Activated CD4-positive, alpha-beta T cell treated with anti-CD3 and anti-CD28 coated beads for 36 hours (primary cell): Measurements from ENCODE around the gene MMP23B. TPM values are rescaled to one million over a fixed set of nuclear protein-coding genes. Genes with fewer than 3 reads are reported as not detected.
A peak's percentile ranks its signal among the peaks of the same experiment; 100 is the strongest.
"Not testable (repeated sequence)": the region's sequence is repeated elsewhere in the genome, so short reads cannot be mapped to it uniquely, and the experiment has no call there.

Source experiments
- ATAC-seq: fragments of 200-7000 bp; cut with Tn5 transposase; one replicate; pipeline ENCODE4 v1.10.0; 2021; ENCODE audit warnings: mild to moderate bottlenecking, moderate library complexity
- CTCF ChIA-PET: fragments of 350-600 bp; sonication (Branson Sonifier 250); formaldehyde crosslinking; loops from one replicate; lab custom pipeline; 2021; ENCODE audit warnings: antibody characterized with exemption; lab: Charles Lee
- POLR2A ChIA-PET: fragments of 350-600 bp; sonication (Branson Sonifier 250); formaldehyde crosslinking; loops from one replicate; lab custom pipeline; 2021; ENCODE audit warnings: antibody characterized with exemption, inconsistent platforms; lab: Charles Lee
- DNase-seq: peaks from one replicate; pipeline ENCODE4 v3.0.0-alpha.2; 2020
- H3K27ac Mint-ChIP-seq: one replicate; pipeline ENCODE4 v1.8.0; 2021; ENCODE audit warnings: mixed read lengths
- H3K27me3 Mint-ChIP-seq: one replicate; pipeline ENCODE4 v1.8.0; 2021; ENCODE audit warnings: mixed read lengths
- H3K36me3 Mint-ChIP-seq: one replicate; pipeline ENCODE4 v1.8.0; 2021; ENCODE audit warnings: low read depth, mixed read lengths
- H3K4me1 Mint-ChIP-seq: one replicate; pipeline ENCODE4 v1.8.0; 2021; ENCODE audit warnings: mixed read lengths
- H3K4me3 Mint-ChIP-seq: one replicate; pipeline ENCODE4 v1.8.0; 2021; ENCODE audit warnings: mild to moderate bottlenecking, moderate library complexity, mixed read lengths
- H3K9me3 Mint-ChIP-seq: one replicate; pipeline ENCODE4 v1.8.0; 2021; ENCODE audit warnings: low read depth, mixed read lengths
- intact Hi-C, 2 experiments: fragments of 100-400 bp; cut with DNase I in 1 of 2; cut with micrococcal nuclease in 1 of 2; formaldehyde crosslinking; loops; one replicate each; pipeline versions ENCODE4 v1.14.2 to v1.15.1; 2022 to 2024; cut with DNase I, micrococcal nuclease
- total RNA-seq, 2 experiments: library from RNA; stranded (reverse); gene quantifications; one replicate each; pipeline ENCODE4 v1.2.3, GENCODE V29; 2021

Gene MMP23B
- total RNA-seq: 1 to 10 TPM in 1 of 2 experiments, under 1 TPM in 1; 0.77 to 1.2 TPM

GRCh38 chr1:1631782-1632420, at the start of gene MMP23B:
TSS of gene MMP23B (plus strand) at chr1:1632173. CDS start at chr1:1632219, 46 bp downstream.
- peaks cover 4% of the 10 kb centered on the region for H3K27me3 Mint-ChIP-seq
- ChIA-PET CTCF (interaction anchor here (0.7 kb wide), 1 partner anchor 19 kb away, joined by 3 read pairs; no protein-coding TSS in a partner anchor), POLR2A (no interaction called here)
- ATAC-seq: no peak
- no peak within 1 kb of the TSS for H3K27ac Mint-ChIP-seq
- H3K36me3 Mint-ChIP-seq: peaks cover 2% of the 10 kb centered on the region
- H3K4me1 Mint-ChIP-seq: peaks cover 7% of the 10 kb centered on the region
- no peak within 1 kb of the TSS for H3K4me3 Mint-ChIP-seq
- no peak for DNase-seq
- no peaks in the 10 kb centered on the region for H3K9me3 Mint-ChIP-seq
- intact Hi-C loops: loop anchor here in 1 of 2 experiments (2.0 to 5.0 kb wide), 4 partner anchors 17 to 120 kb away; partner anchors contain the start of genes ATAD3A, CDK11B, MIB2 and SSU72

GRCh38 chr1:1582585-1583346, 49.2 kb upstream of the MMP23B start:
- POLR2A ChIA-PET: interaction anchor here (0.6 kb wide), 1 partner anchor 16 kb away, joined by 3 read pairs; no protein-coding TSS in a partner anchor
- CTCF ChIA-PET: no interaction called here
- no peak overlapping the region for H3K4me3 Mint-ChIP-seq
- intact Hi-C loops: no loop called here
- no peak overlapping the region for H3K27ac Mint-ChIP-seq
- H3K27me3 Mint-ChIP-seq: peaks cover 8% of the 10 kb centered on the region
- DNase-seq (no peak), ATAC-seq (no peak)
- no peaks in the 10 kb centered on the region for H3K36me3 Mint-ChIP-seq
- peaks cover 5% of the 10 kb centered on the region for H3K4me1 Mint-ChIP-seq
- no peaks in the 10 kb centered on the region for H3K9me3 Mint-ChIP-seq

- DNase-seq: no peak
- Mint-ChIP-seq H3K27ac (no peak overlapping the region), H3K27me3 (peaks cover 8% of the 10 kb centered on the region), H3K36me3 (no peaks in the 10 kb centered on the region), H3K9me3 (no peaks in the 10 kb centered on the region), H3K4me1 (peaks cover 5% of the 10 kb centered on the region), H3K4me3 (no peak overlapping the region)
- intact Hi-C loops: no loop called here
- CTCF ChIA-PET: no interaction called here
- ATAC-seq: no peak
- POLR2A ChIA-PET: interaction anchor here (0.6 kb wide), 1 partner anchor 16 kb away, joined by 3 read pairs; no protein-coding TSS in a partner anchor
Observed at GRCh38 chr1:1583347-1584010, 48.5 kb upstream of the MMP23B start.

- Mint-ChIP-seq H3K9me3 (no peaks in the 10 kb centered on the region), H3K27me3 (no peaks in the 10 kb centered on the region), H3K4me1 (no peaks in the 10 kb centered on the region), H3K36me3 (no peaks in the 10 kb centered on the region), H3K27ac (no peak overlapping the region), H3K4me3 (no peak overlapping the region)
- DNase-seq (no peak), ATAC-seq (peak; percentile 39)
- ChIA-PET POLR2A (no interaction called here), CTCF (interaction anchor here (0.6 to 1.1 kb wide), 2 partner anchors 13 to 46 kb away, joined by 3 read pairs; no protein-coding TSS in a partner anchor)
- intact Hi-C loops: no loop called here
Observed at GRCh38 chr1:1591452-1591851, 40.5 kb upstream of the MMP23B start.

GRCh38 chr1:1593834-1594601, 38.0 kb upstream of the MMP23B start:
- CTCF ChIA-PET: interaction anchor here (0.5 to 0.6 kb wide), 2 partner anchors 9 to 15 kb away, joined by 3 read pairs; no protein-coding TSS in a partner anchor
- no peak for ATAC-seq

GRCh38 chr1:1594602-1595260, 37.2 kb upstream of the MMP23B start:
- intact Hi-C loops: no loop called here
- Mint-ChIP-seq H3K4me1 (peaks cover 5% of the 10 kb centered on the region), H3K36me3 (no peaks in the 10 kb centered on the region), H3K27me3 (peaks cover 6% of the 10 kb centered on the region), H3K4me3 (no peak overlapping the region), H3K27ac (no peak overlapping the region), H3K9me3 (no peaks in the 10 kb centered on the region)
- ATAC-seq (no peak), DNase-seq (no peak)
- ChIA-PET CTCF (interaction anchor here (0.5 kb wide), 1 partner anchor 10 kb away, joined by 3 read pairs; no protein-coding TSS in a partner anchor), POLR2A (no interaction called here)

More at GRCh38 chr1:1593834-1594601, 38.0 kb upstream of the MMP23B start:
- DNase-seq: no peak
- POLR2A ChIA-PET: no interaction called here
- intact Hi-C loops: no loop called here
- Mint-ChIP-seq H3K4me1 (peaks cover 4% of the 10 kb centered on the region), H3K27ac (no peak overlapping the region), H3K9me3 (no peaks in the 10 kb centered on the region), H3K36me3 (no peaks in the 10 kb centered on the region), H3K4me3 (no peak overlapping the region), H3K27me3 (peaks cover 5% of the 10 kb centered on the region)

GRCh38 chr1:1595341-1595740, 36.6 kb upstream of the MMP23B start:
- CTCF ChIA-PET, H3K27ac Mint-ChIP-seq, H3K27me3 Mint-ChIP-seq, H3K4me3 Mint-ChIP-seq, ATAC-seq, H3K9me3 Mint-ChIP-seq, H3K36me3 Mint-ChIP-seq, intact Hi-C loops, H3K4me1 Mint-ChIP-seq, DNase-seq, POLR2A ChIA-PET: not testable (repeated sequence)

GRCh38 chr1:1596493-1597274, 35.3 kb upstream of the MMP23B start:
- no peak for ATAC-seq
- Mint-ChIP-seq H3K36me3 (no peaks in the 10 kb centered on the region), H3K4me3 (no peak overlapping the region), H3K27me3 (peaks cover 6% of the 10 kb centered on the region), H3K27ac (no peak overlapping the region), H3K4me1 (peaks cover 5% of the 10 kb centered on the region), H3K9me3 (no peaks in the 10 kb centered on the region)
- ChIA-PET POLR2A (no interaction called here), CTCF (interaction anchor here (0.7 to 1.3 kb wide), 3 partner anchors 8 to 17 kb away, joined by 3 to 5 read pairs (median 4); no protein-coding TSS in a partner anchor)
- DNase-seq: no peak
- intact Hi-C loops: no loop called here

- intact Hi-C loops: no loop called here
- POLR2A ChIA-PET: no interaction called here
- ATAC-seq (peak; percentile 59), DNase-seq (peak; percentile 59)
- Mint-ChIP-seq H3K4me1 (peaks cover 5% of the 10 kb centered on the region), H3K27me3 (peaks cover 6% of the 10 kb centered on the region), H3K4me3 (no peak overlapping the region), H3K36me3 (no peaks in the 10 kb centered on the region), H3K9me3 (no peaks in the 10 kb centered on the region), H3K27ac (no peak overlapping the region)
- CTCF ChIA-PET: interaction anchor here (0.7 to 1.3 kb wide), 3 partner anchors 9 to 18 kb away, joined by 3 to 5 read pairs (median 4); no protein-coding TSS in a partner anchor
Observed at GRCh38 chr1:1597275-1597930, 34.6 kb upstream of the MMP23B start.
